ENCODE results near the gene ALK. TPM values are rescaled to one million over a fixed set of nuclear protein-coding genes. Genes with fewer than 3 reads are reported as not detected.

Gene ALK
- total RNA-seq, 2 donors from 2014 or later: 0.19 TPM; not detected in 1

- H3K9me3 ChIP-seq: no peaks in the 10 kb centered on the region
- no peak overlapping the region for H3K4me3 ChIP-seq
- no peak overlapping the region for H3K27ac ChIP-seq
- H3K4me1 ChIP-seq: no peaks in the 10 kb centered on the region
- H3K9ac ChIP-seq (ENCODE audit: low read depth in 2 of 2, low read length in 2 of 2): no peak overlapping the region
- DNase-seq: no peak
- H3K36me3 ChIP-seq: no peaks in the 10 kb centered on the region
- intact Hi-C loops (cut with DNase I): no loop called here
- no peak for TF ChIP-seq CTCF (IDR thresholded peaks at IDR 0.05)
- no peaks in the 10 kb centered on the region for H3K27me3 ChIP-seq
Measured at GRCh38 chr2:29509878-29510277, 411.5 kb downstream of the ALK start.

GRCh38 chr2:29509397-29509796, 412.0 kb downstream of the ALK start:
- Histone ChIP-seq H3K4me3 (no peak overlapping the region), H3K9ac (ENCODE audit: low read depth in 2 of 2, low read length in 2 of 2) (no peak overlapping the region), H3K36me3 (no peaks in the 10 kb centered on the region), H3K27ac (no peak overlapping the region), H3K4me1 (no peaks in the 10 kb centered on the region), H3K27me3 (no peaks in the 10 kb centered on the region), H3K9me3 (no peaks in the 10 kb centered on the region)
- no peak for TF ChIP-seq CTCF (IDR thresholded peaks at IDR 0.05)
- intact Hi-C loops (cut with DNase I): no loop called here
- DNase-seq: no peak

DNA sequence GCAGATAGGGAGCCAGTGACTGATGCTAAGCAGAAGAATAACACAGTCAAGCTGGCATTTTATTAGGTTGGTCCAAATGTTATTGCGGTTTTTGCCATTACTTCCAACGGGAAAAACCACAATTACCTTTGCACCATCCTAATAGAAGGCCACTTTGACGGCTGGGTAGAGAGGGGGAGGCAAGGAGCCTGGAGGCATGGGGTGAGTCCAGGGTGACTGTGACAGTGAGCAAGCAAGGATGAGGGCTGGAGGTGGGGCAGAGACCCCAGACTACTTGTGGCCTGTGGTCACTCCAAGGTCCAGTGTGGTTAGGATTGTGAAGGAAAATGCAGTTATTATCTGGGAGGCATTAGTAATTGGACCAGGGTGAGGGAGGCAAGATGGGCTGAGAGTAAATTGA, 416.6 kb downstream of the ALK start:
- Histone ChIP-seq H3K27me3 (no peaks in the 10 kb centered on the region), H3K36me3 (no peaks in the 10 kb centered on the region), H3K4me1 (no peaks in the 10 kb centered on the region), H3K9ac (ENCODE audit: low read depth in 2 of 2, low read length in 2 of 2) (no peak overlapping the region), H3K27ac (no peak overlapping the region), H3K4me3 (no peak overlapping the region), H3K9me3 (no peaks in the 10 kb centered on the region)
- intact Hi-C loops (cut with DNase I): no loop called here
- TF ChIP-seq CTCF (IDR thresholded peaks at IDR 0.05): no peak
- no peak for DNase-seq

DNA sequence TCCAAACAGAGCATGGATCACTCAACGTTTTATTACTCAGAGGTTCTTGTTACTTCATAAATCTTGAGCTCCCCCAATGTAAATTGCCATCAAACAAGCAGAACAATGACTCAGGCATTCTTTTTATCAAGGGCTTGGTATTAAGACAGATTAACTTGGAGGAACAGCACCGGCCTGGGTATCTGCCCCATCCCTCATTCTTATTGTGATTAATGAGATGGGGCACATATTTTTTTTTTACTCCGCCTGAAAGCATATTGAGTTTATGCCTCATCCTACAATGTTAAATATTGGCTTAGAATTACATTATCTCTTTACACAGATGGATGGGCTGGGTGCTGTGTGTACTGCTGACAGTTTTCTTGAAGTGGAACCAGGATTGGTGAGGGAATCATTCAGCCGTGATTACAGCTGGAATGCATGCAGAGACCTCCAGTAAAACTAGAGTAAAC, 418.9 kb downstream of the ALK start:
- H3K4me1 ChIP-seq: no peaks in the 10 kb centered on the region
- no peak for TF ChIP-seq CTCF (IDR thresholded peaks at IDR 0.05)
- H3K36me3 ChIP-seq: no peaks in the 10 kb centered on the region
- no peaks in the 10 kb centered on the region for H3K27me3 ChIP-seq
- H3K9ac ChIP-seq (ENCODE audit: low read depth in 2 of 2, low read length in 2 of 2): no peak overlapping the region
- no peak overlapping the region for H3K27ac ChIP-seq
- no peak overlapping the region for H3K4me3 ChIP-seq
- intact Hi-C loops (cut with DNase I): no loop called here
- no peak for DNase-seq
- H3K9me3 ChIP-seq: no peaks in the 10 kb centered on the region

- no peak for DNase-seq
- TF ChIP-seq CTCF (IDR thresholded peaks at IDR 0.05): no peak
- Histone ChIP-seq H3K27ac (no peak overlapping the region), H3K27me3 (no peaks in the 10 kb centered on the region), H3K9me3 (no peaks in the 10 kb centered on the region), H3K4me3 (no peak overlapping the region), H3K9ac (ENCODE audit: low read depth in 2 of 2, low read length in 2 of 2) (no peak overlapping the region), H3K4me1 (no peaks in the 10 kb centered on the region), H3K36me3 (no peaks in the 10 kb centered on the region)
- intact Hi-C loops (cut with DNase I): no loop called here
Measured at GRCh38 chr2:29497375-29497774, 424.0 kb downstream of the ALK start.

GRCh38 chr2:29496198-29496597, 425.2 kb downstream of the ALK start:
- Histone ChIP-seq H3K9ac (ENCODE audit: low read depth in 2 of 2, low read length in 2 of 2) (no peak overlapping the region), H3K27ac (no peak overlapping the region), H3K4me1 (no peaks in the 10 kb centered on the region), H3K36me3 (no peaks in the 10 kb centered on the region), H3K4me3 (no peak overlapping the region), H3K27me3 (no peaks in the 10 kb centered on the region), H3K9me3 (no peaks in the 10 kb centered on the region)
- TF ChIP-seq CTCF (IDR thresholded peaks at IDR 0.05): no peak
- no peak for DNase-seq
- intact Hi-C loops (cut with DNase I): no loop called here

Measured in colonic mucosa (tissue), 4 donors.